ENCODE data around the gene POLA2. TPM values are rescaled to one million over a fixed set of nuclear protein-coding genes. Genes with fewer than 3 reads are reported as not detected.

The POLA2 gene
- total and polyA plus RNA-seq, 9 of the 15 experiments (the other 6 are each of a cell fraction or from before 2014, with no cell fraction given) = 2.7 to 134 (median 44.4) TPM

DNA sequence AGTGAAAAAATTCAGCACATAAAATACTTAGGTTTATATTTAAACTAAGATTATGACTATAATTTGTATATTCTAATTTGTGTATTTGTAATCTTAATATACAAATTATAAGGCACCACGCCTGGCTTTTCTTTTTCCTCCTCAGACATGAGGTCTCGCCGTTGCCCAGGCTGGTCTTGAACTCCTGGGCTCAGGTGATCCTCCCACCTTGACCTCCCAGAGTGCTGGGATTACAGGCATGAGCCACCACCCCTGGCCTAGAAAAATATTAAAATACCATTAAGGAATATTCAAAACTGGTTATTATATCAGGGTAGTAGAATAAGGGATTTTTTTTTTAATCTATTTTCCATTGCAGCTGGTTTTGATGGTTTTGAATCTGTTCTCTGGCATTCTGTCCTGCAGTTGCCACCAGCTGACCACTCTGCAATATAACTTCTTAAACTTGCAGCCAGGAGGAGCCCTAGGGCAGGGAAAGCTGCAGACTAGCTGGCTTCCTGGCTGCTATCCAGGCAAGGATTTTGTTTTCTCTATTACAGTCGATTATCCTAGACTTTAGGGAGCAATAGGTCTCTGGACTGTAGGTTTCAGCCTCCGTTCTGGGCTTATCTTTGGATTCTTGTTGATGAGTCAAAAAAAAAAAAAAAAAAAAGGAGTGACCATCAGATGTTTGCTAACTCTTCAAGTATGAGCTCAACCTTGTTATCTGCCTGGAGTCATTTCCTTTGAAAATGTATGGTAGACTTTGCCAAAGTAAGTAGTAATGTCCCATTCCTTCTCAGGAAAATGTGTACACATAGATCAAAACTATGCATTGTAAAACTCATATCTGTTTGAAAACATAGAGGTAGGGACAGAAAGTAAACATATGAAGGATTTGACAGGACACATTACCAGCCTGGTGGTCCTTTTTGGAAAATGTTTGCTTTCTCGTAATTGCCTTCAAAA, 13.2 kb downstream of the POLA2 start (continued):
- TF ChIP-seq, protein P1, sequence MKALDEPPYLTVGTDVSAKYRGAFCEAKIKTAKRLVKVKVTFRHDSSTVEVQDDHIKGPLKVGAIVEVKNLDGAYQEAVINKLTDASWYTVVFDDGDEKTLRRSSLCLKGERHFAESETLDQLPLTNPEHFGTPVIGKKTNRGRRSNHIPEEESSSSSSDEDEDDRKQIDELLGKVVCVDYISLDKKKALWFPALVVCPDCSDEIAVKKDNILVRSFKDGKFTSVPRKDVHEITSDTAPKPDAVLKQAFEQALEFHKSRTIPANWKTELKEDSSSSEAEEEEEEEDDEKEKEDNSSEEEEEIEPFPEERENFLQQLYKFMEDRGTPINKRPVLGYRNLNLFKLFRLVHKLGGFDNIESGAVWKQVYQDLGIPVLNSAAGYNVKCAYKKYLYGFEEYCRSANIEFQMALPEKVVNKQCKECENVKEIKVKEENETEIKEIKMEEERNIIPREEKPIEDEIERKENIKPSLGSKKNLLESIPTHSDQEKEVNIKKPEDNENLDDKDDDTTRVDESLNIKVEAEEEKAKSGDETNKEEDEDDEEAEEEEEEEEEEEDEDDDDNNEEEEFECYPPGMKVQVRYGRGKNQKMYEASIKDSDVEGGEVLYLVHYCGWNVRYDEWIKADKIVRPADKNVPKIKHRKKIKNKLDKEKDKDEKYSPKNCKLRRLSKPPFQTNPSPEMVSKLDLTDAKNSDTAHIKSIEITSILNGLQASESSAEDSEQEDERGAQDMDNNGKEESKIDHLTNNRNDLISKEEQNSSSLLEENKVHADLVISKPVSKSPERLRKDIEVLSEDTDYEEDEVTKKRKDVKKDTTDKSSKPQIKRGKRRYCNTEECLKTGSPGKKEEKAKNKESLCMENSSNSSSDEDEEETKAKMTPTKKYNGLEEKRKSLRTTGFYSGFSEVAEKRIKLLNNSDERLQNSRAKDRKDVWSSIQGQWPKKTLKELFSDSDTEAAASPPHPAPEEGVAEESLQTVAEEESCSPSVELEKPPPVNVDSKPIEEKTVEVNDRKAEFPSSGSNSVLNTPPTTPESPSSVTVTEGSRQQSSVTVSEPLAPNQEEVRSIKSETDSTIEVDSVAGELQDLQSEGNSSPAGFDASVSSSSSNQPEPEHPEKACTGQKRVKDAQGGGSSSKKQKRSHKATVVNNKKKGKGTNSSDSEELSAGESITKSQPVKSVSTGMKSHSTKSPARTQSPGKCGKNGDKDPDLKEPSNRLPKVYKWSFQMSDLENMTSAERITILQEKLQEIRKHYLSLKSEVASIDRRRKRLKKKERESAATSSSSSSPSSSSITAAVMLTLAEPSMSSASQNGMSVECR (CRISPR knock-in tag; IDR thresholded peaks at IDR 0.05) = peak; percentile 32; the same call in 1 of the 2 replicates
- peak; percentile 45 for TF ChIP-seq BRD9 (IDR thresholded peaks at IDR 0.05; ENCODE audit: low read depth, partially characterized antibody)
- TF ChIP-seq PPARD (CRISPR knock-in tag; IDR thresholded peaks at IDR 0.05) = no peak
- no peak for TF ChIP-seq ZNF143 (CRISPR knock-in tag; IDR thresholded peaks at IDR 0.05)
- peak; percentile 38; the same call in 1 of the 2 replicates for TF ChIP-seq NFIX (CRISPR knock-in tag; IDR thresholded peaks at IDR 0.05; ENCODE audit: low read depth)
- TF ChIP-seq FOXJ3 (CRISPR knock-in tag; IDR thresholded peaks at IDR 0.05) = no peak
- no peak for TF ChIP-seq ZNF431 (CRISPR knock-in tag; IDR thresholded peaks at IDR 0.05)
- TF ChIP-seq JUND (IDR thresholded peaks at IDR 0.05; ENCODE audit: borderline replicate concordance, low read depth, low read length) = peak; percentile 87
- peak; percentile 88; the same call in 2 of the 3 replicates for TF ChIP-seq JUND (tag; IDR thresholded peaks at IDR 0.05; ENCODE audit: borderline replicate concordance, low read depth, low read length)
- TF ChIP-seq ZBTB40 (IDR thresholded peaks at IDR 0.05) = peak; percentile 55
- no peak for TF ChIP-seq ZBTB40 (CRISPR knock-in tag; IDR thresholded peaks at IDR 0.05)
- peak; percentile 59; the same call in 1 of the 2 replicates for TF ChIP-seq ARID2 (IDR thresholded peaks at IDR 0.05)
- TF ChIP-seq SMC3 (conservative IDR thresholded peaks at IDR 0.05; ENCODE audit: insufficient read depth, low read depth, low read length) = peak; percentile 85; the same call in 1 of the 2 replicates
- TF ChIP-seq SIN3B (IDR thresholded peaks at IDR 0.05; ENCODE audit: low read depth) = 0 out of 2 replicates have a peak, but pooled peaks have one; percentile 26
